CD14-positive monocyte (primary cell): ENCODE data around the gene POU6F2. TPM values are rescaled to one million over a fixed set of nuclear protein-coding genes. Genes with fewer than 3 reads are reported as not detected.

Source experiments
- DNase-seq, 3 donors: peaks; one replicate each; pipeline ENCODE4 v3.0.0-alpha.2; 2011 to 2022
- H2AFZ ChIP-seq: 2 replicates; pipeline ENCODE4 v1.6.0; 2012; ENCODE audit warnings: mild to moderate bottlenecking, low read depth, low read length, inconsistent platforms; ENCODE audit not compliant: insufficient read depth, poor library complexity, severe bottlenecking
- H3K27ac ChIP-seq, 2 donors: 1 replicate in 1 of 2; 2 replicates in 1 of 2; pipeline ENCODE4 v1.5.1; 2012 to 2013; ENCODE audit warnings: low read length in 2 of 2, control low read depth in 1 of 2, inconsistent platforms in 1 of 2, low read depth in 1 of 2, mild to moderate bottlenecking in 1 of 2
- H3K27me3 ChIP-seq, 2 donors: one replicate each; pipeline versions ENCODE4 v1.6.0 to v1.6.1; 2011 to 2013; ENCODE audit warnings: low read length in 2 of 2; ENCODE audit not compliant: control insufficient read depth in 2 of 2, insufficient read depth in 2 of 2
- H3K36me3 ChIP-seq, 2 donors: replicated peaks in 1 of 2; 1 replicate in 1 of 2; 2 replicates in 1 of 2; pipeline versions ENCODE4 v1.5.1 to v1.6.1; 2012 to 2013; ENCODE audit warnings: low read length in 2 of 2, control low read depth in 1 of 2, inconsistent platforms in 1 of 2, mild to moderate bottlenecking in 1 of 2; ENCODE audit not compliant: insufficient read depth in 2 of 2, control insufficient read depth in 1 of 2
- H3K4me1 ChIP-seq, 2 donors: 1 replicate in 1 of 2; 2 replicates in 1 of 2; pipeline versions ENCODE4 v1.5.1 to v1.6.1; 2012 to 2013; ENCODE audit warnings: low read length in 2 of 2, control low read depth in 1 of 2, inconsistent platforms in 1 of 2, mild to moderate bottlenecking in 1 of 2, moderate library complexity in 1 of 2; ENCODE audit not compliant: insufficient read depth in 2 of 2, control insufficient read depth in 1 of 2
- H3K4me2 ChIP-seq: replicated peaks from 2 replicates; pipeline ENCODE3; 2012; ENCODE audit warnings: low read length, moderate library complexity, mild to moderate bottlenecking; ENCODE audit not compliant: poor library complexity, severe bottlenecking; ENCODE audit errors: extremely low read depth
- H3K4me3 ChIP-seq, 3 experiments: fragments of 200-600 bp in 1 of 3; sonication (generic) in 1 of 3; replicated peaks in 1 of 3; 1 replicate in 2 of 3; 2 replicates in 1 of 3; pipeline ENCODE4 v1.5.1; 2011 to 2013; ENCODE audit warnings: low read length in 3 of 3, mild to moderate bottlenecking in 3 of 3, control low read depth in 2 of 3, low read depth in 2 of 3, inconsistent platforms in 1 of 3, moderate library complexity in 1 of 3
- H3K79me2 ChIP-seq: 2 replicates; pipeline ENCODE4 v1.6.0; 2012; ENCODE audit warnings: mild to moderate bottlenecking, control low read depth, inconsistent platforms, low read length, moderate library complexity; ENCODE audit not compliant: insufficient read depth
- H3K9ac ChIP-seq: 2 replicates; pipeline ENCODE4 v1.6.0; 2017; ENCODE audit warnings: low read length, mild to moderate bottlenecking; ENCODE audit not compliant: insufficient read depth, poor library complexity, severe bottlenecking
- H3K9me3 ChIP-seq, 2 donors: replicated peaks in 1 of 2; 1 replicate in 1 of 2; 2 replicates in 1 of 2; pipeline versions ENCODE4 v1.5.1 to v1.6.1; 2012 to 2013; ENCODE audit warnings: low read length in 2 of 2, control low read depth in 1 of 2; ENCODE audit not compliant: control insufficient read depth in 1 of 2, insufficient read depth in 1 of 2
- H4K20me1 ChIP-seq: 2 replicates; pipeline ENCODE4 v1.6.0; 2012; ENCODE audit warnings: mild to moderate bottlenecking, low read length, control low read depth, moderate library complexity; ENCODE audit not compliant: insufficient read depth
- H3K27ac Mint-ChIP-seq, 7 donors: one replicate each; pipeline ENCODE4 v1.8.0; 2020; ENCODE audit warnings: mild to moderate bottlenecking in 7 of 7, mixed read lengths in 7 of 7, moderate library complexity in 6 of 7, inconsistent platforms in 2 of 7
- H3K27me3 Mint-ChIP-seq, 3 donors: one replicate each; pipeline ENCODE4 v1.8.0; 2021 to 2022; ENCODE audit warnings: low read depth in 3 of 3, mild to moderate bottlenecking in 3 of 3, mixed read lengths in 3 of 3, moderate library complexity in 3 of 3, inconsistent platforms in 1 of 3
- H3K36me3 Mint-ChIP-seq, 2 donors: one replicate each; pipeline ENCODE4 v1.8.0; 2020; ENCODE audit warnings: mixed read lengths in 2 of 2, inconsistent platforms in 1 of 2, mild to moderate bottlenecking in 1 of 2
- H3K4me1 Mint-ChIP-seq: one replicate; pipeline ENCODE4 v1.8.0; 2020; ENCODE audit warnings: mild to moderate bottlenecking, mixed read lengths
- H3K4me3 Mint-ChIP-seq, 2 donors: one replicate each; pipeline ENCODE4 v1.8.0; 2020; ENCODE audit warnings: mild to moderate bottlenecking in 2 of 2, mixed read lengths in 2 of 2, moderate library complexity in 1 of 2
- H3K9me3 Mint-ChIP-seq, 7 donors: one replicate each; pipeline ENCODE4 v1.8.0; 2020 to 2022; ENCODE audit warnings: mixed read lengths in 7 of 7, mild to moderate bottlenecking in 6 of 7, moderate library complexity in 6 of 7, inconsistent platforms in 2 of 7
- WGBS: methylation state at CpG from one replicate; pipeline ENCODE4 v1.1.5; 2013; ENCODE audit warnings: missing lambda C conversion rate; ENCODE audit not compliant: insufficient coverage; 5-methylcytosine and 5-hydroxymethylcytosine counted together
- intact Hi-C, 2 donors: fragments of 100-400 bp; cut with micrococcal nuclease; formaldehyde crosslinking; loops; one replicate each; pipeline versions ENCODE4 v1.15.0 to v1.15.1; 2023
- polyA plus RNA-seq, 3 donors: library from polyadenylated mRNA; depleted of rRNA in 1 of 3; unstranded in 2 of 3; stranded (reverse) in 1 of 3; fragments of 300-500 nt in 2 of 3; fragments of >200 nt in 1 of 3; fragmentation: Illumina TruSeq in 2 of 3; gene quantifications; 1 replicate in 2 of 3; 2 replicates in 1 of 3; pipeline ENCODE4 v1.2.3, GENCODE V29; 2012 to 2021
- TF ChIP-seq, protein P1 (sequence below): fragments of 200-600 bp; IDR thresholded peaks from one replicate; pipeline ENCODE4 v1.8.0; 2022; ENCODE audit warnings: antibody characterized with exemption, mild to moderate bottlenecking

POU6F2 gene
- polyA plus RNA-seq, 3 donors: not detected

DNA sequence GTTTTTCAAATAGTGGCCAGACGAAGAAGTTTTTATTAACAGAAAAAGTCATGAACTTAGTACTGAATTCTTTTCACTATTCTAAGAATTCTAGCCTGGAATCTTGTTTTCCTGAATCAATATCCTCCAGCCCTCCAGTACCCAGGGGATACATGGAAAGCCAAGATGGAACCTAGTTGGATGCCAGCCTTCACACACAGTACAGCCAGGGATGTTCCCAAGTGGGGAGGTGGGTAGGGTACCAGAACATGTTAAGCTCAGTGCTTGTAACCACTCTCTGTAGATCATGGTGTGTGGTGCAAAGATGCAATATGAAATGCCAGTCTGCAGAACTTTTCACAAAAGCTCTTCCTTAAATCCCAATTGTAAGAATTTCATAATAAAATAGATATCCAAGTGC lies 128.0 kb downstream of the POU6F2 start:
- no peaks in the 10 kb centered on the region for H3K36me3 ChIP-seq
- H3K4me1 Mint-ChIP-seq: no peaks in the 10 kb centered on the region
- no peaks in the 10 kb centered on the region for H3K9me3 ChIP-seq
- H3K4me3 ChIP-seq: no peak overlapping the region
- no peak overlapping the region for H3K27ac ChIP-seq
- no peaks in the 10 kb centered on the region for H3K27me3 ChIP-seq
- H3K36me3 Mint-ChIP-seq: no peaks in the 10 kb centered on the region
- peaks cover 0 to 6% (median 3%) of the 10 kb centered on the region in 7 donors for H3K9me3 Mint-ChIP-seq
- peaks cover 0 to 4% (median 0%) of the 10 kb centered on the region in 3 donors for H3K27me3 Mint-ChIP-seq
- H4K20me1 ChIP-seq: no peaks in the 10 kb centered on the region
- no CpG with 5 or more reads among the region's 1 CpG for WGBS
- H3K9ac ChIP-seq: no peak overlapping the region
- DNase-seq: no peak
- no peak overlapping the region for H3K4me3 Mint-ChIP-seq
- no peak overlapping the region for H3K4me2 ChIP-seq
- intact Hi-C loops: no loop called here
- H3K4me1 ChIP-seq: no peaks in the 10 kb centered on the region
- no peaks in the 10 kb centered on the region for H3K79me2 ChIP-seq
- H3K27ac Mint-ChIP-seq: no peak overlapping the region
- no peak overlapping the region for H2AFZ ChIP-seq
- TF ChIP-seq, protein P1, sequence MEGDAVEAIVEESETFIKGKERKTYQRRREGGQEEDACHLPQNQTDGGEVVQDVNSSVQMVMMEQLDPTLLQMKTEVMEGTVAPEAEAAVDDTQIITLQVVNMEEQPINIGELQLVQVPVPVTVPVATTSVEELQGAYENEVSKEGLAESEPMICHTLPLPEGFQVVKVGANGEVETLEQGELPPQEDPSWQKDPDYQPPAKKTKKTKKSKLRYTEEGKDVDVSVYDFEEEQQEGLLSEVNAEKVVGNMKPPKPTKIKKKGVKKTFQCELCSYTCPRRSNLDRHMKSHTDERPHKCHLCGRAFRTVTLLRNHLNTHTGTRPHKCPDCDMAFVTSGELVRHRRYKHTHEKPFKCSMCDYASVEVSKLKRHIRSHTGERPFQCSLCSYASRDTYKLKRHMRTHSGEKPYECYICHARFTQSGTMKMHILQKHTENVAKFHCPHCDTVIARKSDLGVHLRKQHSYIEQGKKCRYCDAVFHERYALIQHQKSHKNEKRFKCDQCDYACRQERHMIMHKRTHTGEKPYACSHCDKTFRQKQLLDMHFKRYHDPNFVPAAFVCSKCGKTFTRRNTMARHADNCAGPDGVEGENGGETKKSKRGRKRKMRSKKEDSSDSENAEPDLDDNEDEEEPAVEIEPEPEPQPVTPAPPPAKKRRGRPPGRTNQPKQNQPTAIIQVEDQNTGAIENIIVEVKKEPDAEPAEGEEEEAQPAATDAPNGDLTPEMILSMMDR: no peak

DNA sequence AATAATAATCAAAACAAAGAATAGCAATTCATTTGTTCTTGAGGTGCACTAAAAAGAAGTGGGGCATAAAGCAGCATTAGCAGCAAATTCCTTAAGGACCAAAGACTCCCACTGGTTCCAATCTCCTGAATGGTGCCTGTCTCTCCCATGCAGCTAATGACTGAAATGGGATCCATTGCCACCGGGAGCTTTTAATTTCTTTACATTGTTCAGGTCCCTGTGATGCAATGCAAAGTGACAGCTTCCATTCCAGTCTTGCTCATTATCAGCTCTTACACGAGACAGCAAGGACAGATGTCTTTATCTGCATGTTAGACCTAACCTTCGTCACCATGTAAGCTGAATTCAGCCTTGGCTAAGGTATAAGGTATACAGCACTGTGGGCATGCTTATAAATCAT lies 148.1 kb downstream of the POU6F2 start:
- no peaks in the 10 kb centered on the region for H3K4me1 ChIP-seq
- H3K9me3 ChIP-seq: no peaks in the 10 kb centered on the region
- Mint-ChIP-seq H3K36me3 (no peaks in the 10 kb centered on the region), H3K4me1 (peaks cover 3% of the 10 kb centered on the region), H3K9me3 (peaks cover 0 to 6% (median 3%) of the 10 kb centered on the region in 7 donors), H3K27ac (no peak overlapping the region), H3K27me3 (peaks cover 0 to 6% (median 5%) of the 10 kb centered on the region in 3 donors), H3K4me3 (no peak overlapping the region)
- intact Hi-C loops: no loop called here
- H3K9ac ChIP-seq: no peak overlapping the region
- H4K20me1 ChIP-seq: no peaks in the 10 kb centered on the region
- H3K36me3 ChIP-seq: no peaks in the 10 kb centered on the region
- H3K79me2 ChIP-seq: no peaks in the 10 kb centered on the region
- H3K4me2 ChIP-seq: no peak overlapping the region
- H3K4me3 ChIP-seq: no peak overlapping the region
- TF ChIP-seq, protein P1: no peak
- no peak overlapping the region for H3K27ac ChIP-seq
- DNase-seq: no peak
- no peaks in the 10 kb centered on the region for H3K27me3 ChIP-seq
- WGBS: 93% methylated on average over 2 of the region's 3 CpGs
- no peak overlapping the region for H2AFZ ChIP-seq
